ENCODE measurements around the gene BDNF. TPM values are rescaled to one million over a fixed set of nuclear protein-coding genes. Genes with fewer than 3 reads are reported as not detected.

The BDNF gene
- total RNA-seq, 1 donor from 2014 or later: 4.8 TPM

- no peak for TF ChIP-seq CTCF (IDR thresholded peaks at IDR 0.05; ENCODE audit: insufficient read depth, low read length, poor library complexity, severe bottlenecking)
These were observed 2.6 kb upstream of the BDNF start for GRCh38 chr11:27702811-27703210.

GRCh38 chr11:27701355-27702105 is 1.3 kb upstream of the BDNF start:
- H3K27me3 ChIP-seq (ENCODE audit: control insufficient read depth, insufficient read depth, low read length): peaks cover 2% of the 10 kb centered on the region
- peak; percentile 37 for TF ChIP-seq CTCF (IDR thresholded peaks at IDR 0.05; ENCODE audit: insufficient read depth, low read length, poor library complexity, severe bottlenecking)
- peak overlapping the region; percentile 91 for H3K4me3 ChIP-seq (ENCODE audit: low read depth, low read length)
- H3K36me3 ChIP-seq (ENCODE audit: control insufficient read depth, insufficient read depth, low read length): no peaks in the 10 kb centered on the region
- DNase-seq (ENCODE audit: low read depth): no peak

More at GRCh38 chr11:27702811-27703210, 2.6 kb upstream of the BDNF start:
- no peak for DNase-seq (ENCODE audit: low read depth)
- Histone ChIP-seq H3K36me3 (ENCODE audit: control insufficient read depth, insufficient read depth, low read length) (no peaks in the 10 kb centered on the region), H3K27me3 (ENCODE audit: control insufficient read depth, insufficient read depth, low read length) (peaks cover 2% of the 10 kb centered on the region), H3K4me3 (ENCODE audit: low read depth, low read length) (no peak overlapping the region)

- Histone ChIP-seq H3K27me3 (ENCODE audit: control insufficient read depth, insufficient read depth, low read length) (peaks cover 2% of the 10 kb centered on the region), H3K4me3 (ENCODE audit: low read depth, low read length) (peak overlapping the region; percentile 91), H3K36me3 (ENCODE audit: control insufficient read depth, insufficient read depth, low read length) (no peaks in the 10 kb centered on the region)
- no peak for TF ChIP-seq CTCF (IDR thresholded peaks at IDR 0.05; ENCODE audit: insufficient read depth, low read length, poor library complexity, severe bottlenecking)
- DNase-seq (ENCODE audit: low read depth): no peak
These were observed 317 bp downstream of the BDNF start for GRCh38 chr11:27699926-27700350.

- no peaks in the 10 kb centered on the region for H3K36me3 ChIP-seq (ENCODE audit: control insufficient read depth, insufficient read depth, low read length)
- peak overlapping the region; percentile 91 for H3K4me3 ChIP-seq (ENCODE audit: low read depth, low read length)
- no peak for TF ChIP-seq CTCF (IDR thresholded peaks at IDR 0.05; ENCODE audit: insufficient read depth, low read length, poor library complexity, severe bottlenecking)
- no peak for DNase-seq (ENCODE audit: low read depth)
- H3K27me3 ChIP-seq (ENCODE audit: control insufficient read depth, insufficient read depth, low read length): peaks cover 2% of the 10 kb centered on the region
These were observed 871 bp downstream of the BDNF start for GRCh38 chr11:27699242-27699925.

GRCh38 chr11:27698872-27699241 is 1.4 kb downstream of the BDNF start:
- Histone ChIP-seq H3K36me3 (ENCODE audit: control insufficient read depth, insufficient read depth, low read length) (no peaks in the 10 kb centered on the region), H3K27me3 (ENCODE audit: control insufficient read depth, insufficient read depth, low read length) (peaks cover 2% of the 10 kb centered on the region), H3K4me3 (ENCODE audit: low read depth, low read length) (peak overlapping the region; percentile 91)
- peak; percentile 98 for TF ChIP-seq CTCF (IDR thresholded peaks at IDR 0.05; ENCODE audit: insufficient read depth, low read length, poor library complexity, severe bottlenecking)
- DNase-seq (ENCODE audit: low read depth): no peak

Data from kidney epithelial cell (primary cell).